Measurements from ENCODE around the gene SIL1. TPM values are rescaled to one million over a fixed set of nuclear protein-coding genes. Genes with fewer than 3 reads are reported as not detected.

The SIL1 gene
- polyA plus RNA-seq, 3 donors = 25.4 to 35.1 (median 27.9) TPM

GRCh38 chr5:139210585-139210984 is 12.4 kb upstream of the SIL1 start:
- Mint-ChIP-seq H3K4me1 (peaks cover 17% of the 10 kb centered on the region), H3K36me3 (no peaks in the 10 kb centered on the region), H3K9me3 (no peaks in the 10 kb centered on the region), H3K4me3 (no peak overlapping the region), H3K27me3 (ENCODE audit: low read depth in 3 of 3) (peaks cover 0 to under 1% (median 0%) of the 10 kb centered on the region in 3 donors), H3K27ac (no peak overlapping the region)
- Histone ChIP-seq H3K4me2 (replicated peaks; ENCODE audit: extremely low read depth, low read length, poor library complexity, severe bottlenecking) (no peak overlapping the region), H2AFZ (ENCODE audit: insufficient read depth, low read depth, low read length, poor library complexity, severe bottlenecking) (no peak overlapping the region), H3K9me3 (replicated peaks in 1 of 2; ENCODE audit: control insufficient read depth in 1 of 2, insufficient read depth in 1 of 2, low read length in 2 of 2) (no peaks in the 10 kb centered on the region), H3K4me3 (replicated peaks in 1 of 3; ENCODE audit: low read depth in 2 of 3, low read length in 3 of 3) (no peak overlapping the region), H4K20me1 (ENCODE audit: insufficient read depth, low read length) (no peaks in the 10 kb centered on the region), H3K9ac (ENCODE audit: insufficient read depth, low read length, poor library complexity, severe bottlenecking) (no peak overlapping the region), H3K79me2 (ENCODE audit: insufficient read depth, low read length) (no peaks in the 10 kb centered on the region), H3K27ac (ENCODE audit: low read depth in 1 of 2, low read length in 2 of 2) (no peak overlapping the region), H3K27me3 (ENCODE audit: control insufficient read depth in 2 of 2, insufficient read depth in 2 of 2, low read length in 2 of 2) (no peaks in the 10 kb centered on the region), H3K36me3 (replicated peaks in 1 of 2; ENCODE audit: control insufficient read depth in 1 of 2, insufficient read depth in 2 of 2, low read length in 2 of 2) (no peaks in the 10 kb centered on the region), H3K4me1 (ENCODE audit: control insufficient read depth in 1 of 2, insufficient read depth in 2 of 2, low read length in 2 of 2) (peaks cover 12 to 17% of the 10 kb centered on the region in 2 donors)
- intact Hi-C loops (cut with micrococcal nuclease) = no loop called here
- DNase-seq = no peak
- TF ChIP-seq CTCF (IDR thresholded peaks at IDR 0.05) = no peak
- 100% methylated on average over 1 of the region's 4 CpGs for WGBS (ENCODE audit: insufficient coverage)

- Histone ChIP-seq H3K4me2 (replicated peaks; ENCODE audit: extremely low read depth, low read length, poor library complexity, severe bottlenecking) (no peak overlapping the region), H3K9ac (ENCODE audit: insufficient read depth, low read length, poor library complexity, severe bottlenecking) (no peak overlapping the region), H4K20me1 (ENCODE audit: insufficient read depth, low read length) (no peaks in the 10 kb centered on the region), H2AFZ (ENCODE audit: insufficient read depth, low read depth, low read length, poor library complexity, severe bottlenecking) (no peak overlapping the region), H3K36me3 (replicated peaks in 1 of 2; ENCODE audit: control insufficient read depth in 1 of 2, insufficient read depth in 2 of 2, low read length in 2 of 2) (no peaks in the 10 kb centered on the region), H3K9me3 (replicated peaks in 1 of 2; ENCODE audit: control insufficient read depth in 1 of 2, insufficient read depth in 1 of 2, low read length in 2 of 2) (no peaks in the 10 kb centered on the region), H3K79me2 (ENCODE audit: insufficient read depth, low read length) (no peaks in the 10 kb centered on the region), H3K27ac (ENCODE audit: low read depth in 1 of 2, low read length in 2 of 2) (no peak overlapping the region), H3K27me3 (ENCODE audit: control insufficient read depth in 2 of 2, insufficient read depth in 2 of 2, low read length in 2 of 2) (no peaks in the 10 kb centered on the region), H3K4me1 (ENCODE audit: control insufficient read depth in 1 of 2, insufficient read depth in 2 of 2, low read length in 2 of 2) (peaks cover 19 to 27% of the 10 kb centered on the region in 2 donors), H3K4me3 (replicated peaks in 1 of 3; ENCODE audit: low read depth in 2 of 3, low read length in 3 of 3) (no peak overlapping the region)
- TF ChIP-seq CTCF (IDR thresholded peaks at IDR 0.05) = no peak
- no peak for DNase-seq
- intact Hi-C loops (cut with micrococcal nuclease) = no loop called here
- Mint-ChIP-seq H3K4me1 (peaks cover 29% of the 10 kb centered on the region), H3K4me3 (no peak overlapping the region), H3K27ac (no peak overlapping the region), H3K27me3 (ENCODE audit: low read depth in 3 of 3) (peaks cover 0 to 4% (median 1%) of the 10 kb centered on the region in 3 donors), H3K36me3 (no peaks in the 10 kb centered on the region), H3K9me3 (no peaks in the 10 kb centered on the region)
- WGBS (ENCODE audit: insufficient coverage) = no CpG with 5 or more reads among the region's 3 CpGs
Measured at GRCh38 chr5:139207297-139208000, 9.3 kb upstream of the SIL1 start.

Measured in CD14-positive monocyte (primary cell).